Activated T-cell treated with anti-CD3 and anti-CD28 coated beads, Interleukin-2, amount 50 U/mL, for 48 hours (primary cell): Measurements from ENCODE around the gene LYPD8.

Source experiments
- DNase-seq, 2 experiments: peaks; one replicate each; pipeline ENCODE4 v3.0.0-alpha.2; 2020

Gene LYPD8

DNA sequence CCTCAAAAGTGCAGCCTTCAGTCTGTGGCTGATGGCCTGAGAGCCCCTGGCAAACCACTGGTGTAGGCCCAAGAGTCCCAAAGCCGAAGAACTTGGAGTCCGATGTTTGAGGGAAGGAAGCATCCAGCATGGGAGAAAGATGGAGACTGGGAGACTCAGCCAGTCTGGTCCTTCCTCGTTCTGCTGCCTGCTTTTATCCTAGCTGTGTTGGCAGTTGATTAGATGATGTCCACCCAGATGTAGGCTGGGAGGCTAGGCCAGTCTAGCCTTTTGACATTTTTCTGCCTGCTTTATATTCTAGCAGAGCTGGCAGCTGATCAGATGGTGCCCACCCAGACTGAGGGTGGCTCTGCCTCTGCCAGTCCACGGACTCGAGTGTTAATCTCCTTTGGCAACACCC is 1.1 kb upstream of the LYPD8 start:
- DNase-seq: no peak

DNA sequence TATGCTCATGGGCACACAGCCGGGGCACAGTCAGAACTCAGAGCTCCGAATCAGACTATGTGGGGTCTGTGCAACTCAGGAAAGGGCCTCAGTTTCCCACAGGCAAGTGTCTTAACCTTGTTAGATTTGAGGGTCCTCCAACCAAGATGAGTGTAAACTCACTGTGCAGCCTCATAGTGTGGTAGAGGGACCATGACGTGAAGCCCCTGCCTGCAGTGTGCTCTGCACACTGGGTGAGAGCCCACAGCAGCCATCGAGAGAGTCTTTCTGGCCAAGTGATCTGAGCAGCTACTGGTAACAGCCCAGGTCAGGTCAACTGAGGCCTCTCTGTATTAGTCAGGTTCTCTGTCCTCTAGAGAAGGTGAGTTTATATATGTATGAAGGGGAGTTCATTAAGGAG is 592 bp upstream of the LYPD8 start:
- no peak for DNase-seq

DNA sequence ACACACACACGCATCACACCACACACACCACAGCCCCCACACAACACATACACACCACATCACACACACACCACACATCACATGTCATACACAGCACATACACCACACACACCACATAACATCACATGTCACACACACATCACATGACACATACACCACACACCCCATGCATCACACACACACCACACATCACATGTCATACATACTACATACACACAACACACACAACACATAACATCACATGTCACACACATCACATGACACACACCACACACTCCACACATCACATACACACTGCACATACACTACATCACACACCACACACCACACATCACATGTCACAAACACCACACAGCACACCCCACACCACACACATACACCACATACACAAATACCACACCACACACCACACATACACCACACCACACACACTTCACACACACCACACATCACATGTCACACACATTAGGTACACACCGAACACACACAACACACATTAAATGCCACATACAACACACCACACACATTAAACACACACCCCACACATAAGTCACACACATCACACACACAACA is 1.8 kb downstream of the LYPD8 start:
- DNase-seq: no peak

DNA sequence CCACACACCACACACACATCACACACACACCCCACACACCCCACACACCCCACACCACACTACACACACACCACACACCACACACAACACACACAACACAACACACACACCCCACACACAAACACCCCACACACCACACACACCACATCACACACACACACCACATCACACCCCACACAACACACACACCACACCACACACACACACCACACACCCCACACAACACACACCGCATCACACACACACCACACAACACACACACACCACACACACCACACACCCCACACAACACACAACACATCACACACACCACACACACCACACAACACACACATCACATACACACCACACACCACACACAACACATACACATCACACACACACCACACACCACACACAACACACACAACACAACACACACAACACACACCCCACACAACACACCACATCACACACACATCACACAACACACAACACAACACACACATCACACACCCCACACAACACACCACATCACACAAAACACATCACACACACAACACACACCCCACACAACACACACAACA is 2.4 kb downstream of the LYPD8 start:
- DNase-seq: no peak

DNA sequence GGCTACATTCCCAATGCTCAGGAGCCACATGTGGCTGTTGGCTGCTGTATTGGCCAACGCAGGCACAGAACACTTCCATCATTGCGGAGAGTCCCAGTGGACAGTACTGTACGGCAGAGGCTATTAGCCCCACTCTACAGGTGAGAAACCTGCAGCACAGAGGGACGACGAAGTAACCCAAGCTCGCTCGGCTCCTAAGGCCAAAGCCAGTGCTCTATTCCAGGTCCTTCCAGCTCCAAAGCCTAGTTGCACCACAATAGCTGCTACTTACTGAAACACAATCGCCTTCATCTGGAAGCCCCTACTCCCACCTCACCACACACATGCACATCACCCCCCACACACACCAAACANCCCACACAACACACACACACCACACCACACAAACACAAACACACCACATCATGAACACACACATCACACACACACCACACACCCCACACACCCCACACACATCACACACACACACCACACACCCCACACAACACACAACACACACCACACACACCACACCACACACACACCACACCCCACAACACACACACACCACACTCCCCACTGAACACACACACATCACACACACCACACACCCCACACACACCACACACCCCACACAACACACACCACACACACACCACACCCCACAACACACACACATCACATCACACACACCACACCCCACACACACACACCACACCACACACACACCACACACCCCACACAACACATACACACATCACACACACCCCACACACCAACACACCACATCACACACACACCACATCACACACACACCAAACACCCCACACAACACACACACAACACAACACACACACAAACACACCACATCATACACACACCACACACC is 3.2 kb downstream of the LYPD8 start:
- DNase-seq: no peak

DNA sequence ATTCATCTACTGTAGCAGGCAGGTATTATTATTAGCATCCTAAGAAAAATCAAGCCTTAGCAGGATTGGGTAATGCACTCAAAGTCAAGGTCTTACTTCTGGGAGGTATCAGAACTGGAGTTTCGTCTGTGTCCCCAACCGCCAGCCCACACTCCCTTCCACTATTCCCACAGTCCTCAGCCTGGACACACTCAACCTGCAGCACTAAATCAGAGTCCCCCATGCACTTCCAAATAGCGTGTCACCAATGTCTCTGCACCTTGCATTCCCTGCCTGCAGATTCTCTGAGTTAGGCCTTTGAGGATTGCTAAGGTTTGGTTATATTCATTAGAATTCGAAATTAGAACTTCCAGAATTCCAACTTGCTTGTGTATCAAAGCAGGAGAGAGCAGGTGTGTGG is 3.9 kb downstream of the LYPD8 start:
- no peak for DNase-seq

DNA sequence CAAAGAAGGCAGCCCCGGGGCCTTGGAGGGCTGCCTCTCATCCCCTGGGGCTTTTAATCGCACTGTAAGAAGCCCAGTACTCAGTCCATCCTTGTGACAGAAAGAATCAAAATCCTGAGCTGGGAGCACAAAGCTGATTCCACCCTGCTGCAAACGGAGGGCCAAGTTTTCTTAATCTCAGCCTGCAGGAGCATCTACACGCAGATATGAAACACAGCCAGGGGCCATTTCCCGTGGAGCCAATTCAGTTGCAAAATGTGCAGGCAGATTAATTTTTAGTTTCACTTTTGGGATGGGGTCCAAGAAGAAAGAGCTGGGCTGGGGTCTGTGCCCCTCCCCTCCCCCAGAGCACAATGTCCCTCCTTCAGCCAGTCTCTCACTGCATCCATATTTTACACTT is 4.4 kb downstream of the LYPD8 start:
- no peak for DNase-seq

DNA sequence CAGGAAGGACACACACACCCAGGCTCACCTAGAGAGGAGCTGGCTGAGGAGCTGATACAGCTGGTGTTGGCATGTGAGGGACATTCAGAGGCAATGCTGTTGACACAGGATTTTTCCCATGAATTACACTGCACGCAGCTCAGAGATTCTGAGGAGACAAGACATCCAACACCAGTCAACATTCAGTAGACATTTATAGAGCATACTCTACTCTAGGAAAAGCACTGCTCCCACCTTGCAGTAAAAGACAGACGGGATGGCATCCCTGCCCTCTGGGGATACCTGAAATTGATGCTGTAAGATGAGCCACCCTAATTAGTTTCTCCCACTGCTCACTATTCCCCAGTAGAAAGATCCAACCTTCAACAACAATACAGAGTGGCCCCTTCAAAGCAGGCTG is 5.1 kb downstream of the LYPD8 start:
- DNase-seq: no peak

DNA sequence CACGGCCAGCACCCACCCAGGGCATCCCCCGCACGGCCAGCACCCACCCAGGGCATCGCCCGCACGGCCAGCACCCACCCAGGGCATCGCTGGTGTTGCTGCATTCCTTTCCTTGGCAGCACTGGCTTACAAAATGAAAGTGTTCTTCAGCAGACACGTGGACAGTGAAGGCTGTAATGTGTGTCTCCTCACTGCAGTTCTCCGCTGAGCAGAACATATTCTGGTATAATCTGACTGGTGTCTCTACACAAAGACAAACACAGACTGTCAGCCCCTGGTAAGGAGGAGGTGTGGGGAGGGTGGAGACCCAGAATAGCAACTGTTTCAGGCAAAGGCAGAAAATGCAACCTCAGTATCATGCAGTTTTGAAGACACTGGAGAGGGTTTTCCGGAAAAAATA is 7.3 kb downstream of the LYPD8 start:
- no peak for DNase-seq

DNA sequence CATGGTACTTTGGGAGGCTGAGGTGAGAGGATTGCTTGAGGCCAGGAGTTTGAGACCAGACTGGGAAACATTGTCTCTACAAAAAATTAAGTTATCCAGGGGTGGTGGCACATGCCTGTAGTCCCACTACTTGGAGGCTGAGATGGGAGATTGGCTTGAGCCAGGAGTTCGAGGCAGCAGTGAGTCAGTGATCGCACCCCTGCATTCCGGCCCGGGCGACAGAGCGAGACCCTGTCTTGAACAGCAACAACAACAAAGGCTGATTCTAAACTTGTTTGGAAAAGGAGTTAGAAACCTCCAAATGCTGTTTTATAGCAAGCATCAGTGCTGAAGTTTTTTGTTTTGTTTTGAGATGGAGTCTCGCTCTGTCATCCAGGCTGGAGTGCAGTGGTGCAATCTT is 14.7 kb downstream of the LYPD8 start:
- no peak for DNase-seq

DNA sequence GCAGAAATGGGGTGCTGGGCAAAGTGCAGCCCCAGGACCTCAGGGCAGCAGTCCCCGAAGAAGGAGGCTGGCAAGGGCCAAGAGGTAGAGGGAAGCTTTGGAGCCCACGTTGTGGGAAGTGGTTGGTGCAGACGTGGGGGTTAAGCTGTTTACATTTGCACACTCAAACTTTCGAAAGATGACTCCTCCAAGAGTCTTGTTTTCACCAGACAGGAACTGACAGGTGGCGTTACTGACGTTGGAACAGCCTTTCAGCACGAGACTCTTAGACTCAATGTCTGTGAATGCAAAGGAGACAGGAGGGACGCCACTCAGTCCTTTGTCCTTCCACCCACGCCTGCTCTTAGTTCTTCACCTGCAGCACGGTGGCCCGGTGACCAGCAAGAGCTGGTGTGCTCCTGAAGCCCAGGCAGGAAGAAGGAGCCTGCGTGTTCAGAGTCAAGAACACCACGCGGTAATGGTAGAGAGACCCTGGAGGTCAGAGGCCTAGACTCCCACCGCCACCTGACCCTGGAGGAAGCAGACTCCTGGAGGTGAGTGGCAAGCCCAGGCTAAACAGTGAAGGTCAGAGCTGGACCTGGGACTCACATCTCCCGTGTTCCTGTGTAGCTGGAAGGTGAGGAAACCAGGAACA is 15.9 kb downstream of the LYPD8 start:
- no peak for DNase-seq

DNA sequence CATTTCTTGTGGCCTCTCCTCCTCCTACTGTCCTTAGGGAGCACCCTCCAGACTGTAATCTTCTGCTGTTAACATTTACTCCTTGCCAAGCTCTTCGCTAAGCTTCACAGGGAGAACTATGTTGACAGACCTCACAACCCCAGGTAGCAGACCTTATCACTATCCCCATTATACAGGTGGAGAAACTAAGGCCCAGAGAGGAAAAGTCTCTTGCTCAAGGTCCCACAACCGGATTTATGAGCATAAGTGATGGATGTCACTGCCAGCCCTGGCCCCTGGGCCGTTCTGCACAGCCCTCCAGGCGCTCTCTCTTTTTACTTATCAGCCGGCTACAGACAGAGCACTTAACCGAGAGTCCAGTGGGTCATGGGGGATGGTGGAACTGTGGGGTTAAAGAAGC is 18.1 kb downstream of the LYPD8 start:
- DNase-seq: no peak

DNA sequence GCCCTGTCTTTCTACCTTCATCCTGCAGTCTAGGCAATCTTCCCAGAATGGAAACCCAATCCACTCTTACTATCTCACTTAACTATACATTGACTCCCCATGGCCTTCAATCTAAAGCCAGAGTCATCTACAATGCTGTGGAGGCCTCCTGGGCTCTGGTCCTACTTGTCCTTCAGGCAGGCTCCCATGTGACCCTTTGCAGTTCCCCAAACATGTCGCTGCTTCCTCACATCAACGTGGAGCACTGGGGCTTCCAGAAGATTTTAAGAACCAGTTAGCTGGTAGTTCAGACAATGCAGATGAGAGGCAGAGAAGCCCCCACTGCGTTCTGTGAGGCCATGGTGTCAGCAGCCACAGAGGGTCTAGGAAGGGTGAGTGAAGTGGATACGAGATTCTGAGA is 18.6 kb downstream of the LYPD8 start:
- DNase-seq: no peak

DNA sequence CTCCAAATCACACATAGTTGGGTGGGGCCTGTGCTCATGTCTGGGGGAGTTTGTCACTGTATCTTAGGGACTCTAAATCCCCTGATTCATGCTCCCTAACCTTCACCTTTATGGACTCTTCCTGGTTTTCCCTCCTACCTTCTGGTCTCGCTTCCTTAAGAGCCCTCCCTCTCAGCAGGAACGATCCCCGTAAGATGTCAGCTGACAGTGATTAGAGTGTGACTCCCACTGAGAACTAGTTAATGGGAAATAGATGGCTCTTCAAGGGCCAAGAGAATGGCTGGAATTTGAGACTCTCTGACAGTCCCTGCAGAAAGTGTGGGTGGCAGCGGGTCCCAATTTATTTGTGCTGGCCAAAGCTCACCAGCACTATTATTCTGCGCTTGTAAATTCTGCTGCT is 22.0 kb downstream of the LYPD8 start:
- no peak for DNase-seq

DNA sequence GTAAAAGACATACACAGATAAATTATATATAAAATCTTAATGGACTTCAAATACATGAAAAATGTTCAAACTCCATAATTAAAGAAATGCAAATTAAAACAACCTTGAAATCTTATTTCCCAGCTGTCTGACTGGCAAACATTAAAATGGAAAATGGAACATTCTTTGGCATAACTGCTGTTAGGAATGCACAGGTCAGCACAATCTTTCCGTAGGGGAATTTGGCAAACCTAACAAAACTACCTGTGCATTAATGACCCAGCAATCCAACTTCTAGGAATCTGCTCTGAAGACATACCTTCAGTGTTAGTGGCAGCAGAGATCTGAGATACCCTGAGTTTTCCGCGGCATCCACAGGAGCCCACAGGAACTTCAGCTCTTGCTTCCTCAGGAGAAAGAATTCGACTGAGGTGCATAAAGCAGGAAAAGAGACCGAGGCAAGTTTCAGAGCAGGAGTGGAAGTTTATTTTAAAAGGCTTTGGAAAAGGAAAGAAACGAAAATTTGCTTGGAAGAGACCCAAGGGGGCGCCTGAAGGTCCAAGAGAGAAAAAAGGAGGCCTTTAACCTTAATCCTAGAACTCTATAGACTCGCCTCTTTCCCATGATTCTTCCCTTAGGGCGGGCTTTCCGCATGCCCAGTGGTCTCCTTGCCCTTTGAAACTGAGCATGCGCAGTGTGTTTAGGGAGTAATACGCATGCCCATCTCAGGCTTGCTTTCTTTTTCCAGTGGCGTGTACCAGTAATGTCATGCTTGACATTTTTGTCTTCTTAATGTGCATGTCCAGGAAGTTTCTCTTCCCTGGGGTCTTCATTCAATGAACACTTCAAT is 24.8 kb downstream of the LYPD8 start:
- no peak for DNase-seq

DNA sequence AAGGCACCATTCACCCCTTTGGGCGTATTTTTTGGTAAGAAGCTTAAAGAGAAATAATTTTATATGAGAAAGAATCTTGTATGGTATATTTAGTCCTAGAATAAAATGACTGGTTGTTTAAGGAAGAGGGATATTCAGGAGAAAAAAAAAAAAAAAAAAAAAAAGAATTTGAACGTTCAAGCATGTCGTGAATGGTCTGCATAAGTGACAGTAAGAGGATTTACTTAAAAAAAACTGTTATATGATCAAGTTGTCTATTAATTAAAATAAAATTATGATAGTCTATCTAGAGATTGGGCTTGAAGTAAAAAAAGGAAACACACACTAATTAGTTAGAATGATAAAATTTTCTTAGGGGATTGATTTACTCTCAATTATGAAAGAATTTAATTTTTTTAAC is 41.3 kb downstream of the LYPD8 start:
- DNase-seq: no peak

DNA sequence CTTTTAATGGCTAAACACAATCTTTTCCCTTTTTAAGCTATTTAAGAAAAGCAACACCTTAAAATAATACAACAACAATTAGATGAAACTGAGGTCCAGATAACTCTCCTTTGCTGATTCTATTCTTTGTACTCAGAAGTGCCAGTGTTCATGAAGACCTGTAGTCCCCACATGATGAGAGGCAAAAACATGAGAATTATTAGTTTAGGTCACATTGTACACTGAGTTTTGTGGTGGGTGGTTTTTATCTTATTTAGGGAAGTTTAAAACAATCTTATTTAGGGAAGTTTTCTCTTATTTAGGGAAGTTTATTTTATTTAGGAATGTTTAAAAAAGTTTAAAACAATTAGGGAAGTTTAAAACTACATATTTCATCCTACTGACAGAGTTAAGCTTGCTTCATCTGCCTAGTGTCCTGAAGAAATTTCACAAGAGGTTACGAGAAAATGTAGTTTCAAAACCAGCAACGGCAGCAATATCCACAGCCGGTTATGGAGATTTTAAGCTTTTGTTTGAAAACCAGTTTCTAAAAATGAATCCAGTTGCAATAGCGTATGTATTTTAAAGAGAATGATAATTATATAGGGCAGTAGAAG is 45.2 kb downstream of the LYPD8 start:
- no peak for DNase-seq

DNA sequence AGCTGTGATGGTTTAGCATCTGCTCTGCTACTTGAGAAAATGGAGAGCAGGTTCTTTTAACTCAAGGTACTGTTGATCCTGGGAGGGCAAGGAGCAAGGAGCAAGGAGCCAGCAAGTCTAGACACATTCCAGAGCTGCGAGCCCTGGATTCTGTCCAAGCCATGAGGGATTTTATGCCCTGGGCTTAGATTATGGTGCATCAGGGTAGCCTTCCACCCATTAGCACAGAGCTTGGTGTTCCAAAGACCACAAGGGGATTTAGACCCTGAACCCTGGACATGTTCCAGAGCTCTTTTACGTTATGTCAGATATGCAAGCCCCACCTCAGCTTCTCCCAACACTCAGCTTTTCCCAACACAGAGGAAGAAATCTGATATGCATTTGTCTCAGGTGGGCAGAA is 51.0 kb downstream of the LYPD8 start:
- no peak for DNase-seq

DNA sequence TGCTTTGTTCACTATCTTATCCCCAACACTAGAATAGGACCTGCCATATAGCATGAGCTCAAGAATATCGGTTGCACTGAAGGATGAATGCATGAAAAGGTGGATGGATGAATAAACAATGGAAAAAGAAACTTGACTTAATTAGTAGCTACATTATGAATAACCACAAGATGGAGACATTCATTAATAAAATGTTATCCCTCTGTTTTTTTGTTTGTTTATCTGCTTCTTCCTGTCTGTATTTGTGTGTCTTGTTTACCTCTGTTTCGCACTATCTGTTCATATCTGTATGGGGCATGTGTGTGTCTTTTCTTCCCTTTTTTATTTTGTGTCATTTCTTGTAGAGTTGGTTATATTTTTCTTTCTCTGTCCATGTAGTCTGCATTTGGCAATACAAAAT is 51.9 kb downstream of the LYPD8 start:
- DNase-seq: no peak

DNA sequence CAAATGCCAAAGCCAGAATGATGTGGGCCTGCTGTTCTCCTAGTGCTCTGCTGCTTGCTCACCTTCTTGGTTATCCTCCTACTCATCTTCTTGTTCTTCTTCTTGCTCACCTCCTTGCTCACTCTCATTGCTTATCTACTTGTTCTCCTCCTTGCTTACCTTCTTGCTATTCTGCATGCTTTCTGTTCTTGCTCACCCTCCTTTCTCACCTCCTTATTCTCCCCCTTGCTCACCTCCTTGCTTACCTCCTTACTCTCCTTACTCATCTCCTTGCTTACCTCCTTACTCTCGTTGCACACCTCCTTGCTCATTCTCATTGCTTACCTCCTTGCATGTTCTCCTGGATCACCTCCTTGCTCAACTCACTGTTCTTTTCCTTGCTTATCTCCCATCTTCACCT is 52.8 kb downstream of the LYPD8 start, which contains the start of gene OR14I1:
OR14I1 (minus strand) TSS at position 53 of the 400 bp plus-strand sequence.
- DNase-seq: no peak

DNA sequence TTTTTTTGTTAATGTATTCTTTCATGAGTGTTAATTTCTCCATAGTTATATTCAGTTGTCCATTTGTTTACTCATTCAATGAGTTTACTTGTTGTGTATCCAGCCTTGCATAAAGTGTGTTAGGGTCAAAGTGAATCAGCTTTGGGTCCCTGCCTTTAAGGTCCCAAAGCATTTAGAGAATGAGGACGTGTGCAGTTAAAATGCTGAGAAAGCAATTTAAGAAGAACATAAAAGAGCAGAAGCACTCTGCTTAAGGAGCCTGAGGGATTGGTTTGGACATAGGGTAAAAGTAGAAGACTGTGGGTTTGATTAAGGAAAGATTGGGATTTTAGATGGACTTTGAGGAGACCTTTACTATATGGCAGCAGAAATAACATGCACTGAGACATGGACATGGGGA is 56.5 kb downstream of the LYPD8 start:
- DNase-seq: no peak

DNA sequence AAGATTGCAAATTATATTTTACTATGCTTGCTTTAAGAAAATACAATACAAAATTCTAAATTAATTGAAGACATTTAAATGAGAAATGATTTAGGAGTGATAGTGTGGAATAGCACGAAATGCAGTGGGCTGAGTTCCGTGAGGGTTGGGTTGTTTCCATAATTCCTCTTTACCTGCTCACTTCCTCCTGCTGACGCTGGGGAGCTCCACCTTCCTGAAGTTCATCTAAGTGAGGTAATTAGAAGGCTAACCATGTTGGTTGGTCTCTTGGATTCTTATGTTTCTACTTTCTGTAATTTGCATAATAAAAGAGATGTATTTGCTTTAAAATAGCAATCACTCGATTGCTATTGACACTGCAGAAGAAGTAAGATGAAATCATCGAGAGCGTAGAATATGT is 57.7 kb downstream of the LYPD8 start:
- no peak for DNase-seq

DNA sequence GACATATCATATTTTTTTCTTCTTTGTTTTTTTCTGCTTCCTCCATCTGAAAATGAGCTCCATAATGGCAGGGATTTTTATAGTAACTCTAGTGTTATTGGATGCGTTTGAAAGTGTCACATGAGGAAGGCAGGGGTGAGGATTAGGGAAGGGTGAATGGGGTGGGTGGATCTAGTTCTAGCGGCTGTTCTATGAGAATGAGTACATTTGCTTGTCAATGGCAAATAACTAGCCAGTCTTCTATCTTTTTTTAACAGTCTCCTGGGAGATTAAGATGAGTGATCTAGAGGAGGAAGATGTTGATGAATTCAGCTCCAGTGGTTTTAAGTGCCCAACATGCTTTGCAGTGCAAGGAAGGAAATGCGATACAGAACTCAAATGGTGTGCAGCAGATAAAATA is 58.8 kb downstream of the LYPD8 start:
- DNase-seq: no peak
